ENCODE data around the gene JAKMIP2. TPM values are rescaled to one million over a fixed set of nuclear protein-coding genes. Genes with fewer than 3 reads are reported as not detected.

The JAKMIP2 gene
- total and polyA plus RNA-seq, 11 donors: under 0.01 to 1.5 (median 0.16) TPM; not detected in 1

DNA sequence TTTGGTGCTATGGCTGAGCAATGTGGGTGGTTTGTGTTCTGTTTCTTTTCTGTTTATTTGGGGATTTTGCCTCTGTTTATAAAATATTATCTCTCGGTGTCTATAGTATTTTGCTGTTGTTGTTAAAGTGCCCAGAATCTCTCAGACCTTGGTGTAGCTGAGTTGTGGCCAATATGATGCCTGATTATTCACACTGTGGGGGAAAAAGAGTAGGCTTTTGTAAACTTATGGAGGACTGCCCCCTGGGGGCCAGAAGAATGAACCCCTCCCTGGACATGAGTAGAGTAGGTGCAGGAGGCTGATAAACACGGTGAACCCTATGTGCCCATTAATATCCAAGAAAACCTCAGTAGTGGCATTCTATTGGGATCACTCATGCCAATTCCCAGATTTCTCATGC is 223.7 kb downstream of the JAKMIP2 start:
- TF ChIP-seq, protein P1, sequence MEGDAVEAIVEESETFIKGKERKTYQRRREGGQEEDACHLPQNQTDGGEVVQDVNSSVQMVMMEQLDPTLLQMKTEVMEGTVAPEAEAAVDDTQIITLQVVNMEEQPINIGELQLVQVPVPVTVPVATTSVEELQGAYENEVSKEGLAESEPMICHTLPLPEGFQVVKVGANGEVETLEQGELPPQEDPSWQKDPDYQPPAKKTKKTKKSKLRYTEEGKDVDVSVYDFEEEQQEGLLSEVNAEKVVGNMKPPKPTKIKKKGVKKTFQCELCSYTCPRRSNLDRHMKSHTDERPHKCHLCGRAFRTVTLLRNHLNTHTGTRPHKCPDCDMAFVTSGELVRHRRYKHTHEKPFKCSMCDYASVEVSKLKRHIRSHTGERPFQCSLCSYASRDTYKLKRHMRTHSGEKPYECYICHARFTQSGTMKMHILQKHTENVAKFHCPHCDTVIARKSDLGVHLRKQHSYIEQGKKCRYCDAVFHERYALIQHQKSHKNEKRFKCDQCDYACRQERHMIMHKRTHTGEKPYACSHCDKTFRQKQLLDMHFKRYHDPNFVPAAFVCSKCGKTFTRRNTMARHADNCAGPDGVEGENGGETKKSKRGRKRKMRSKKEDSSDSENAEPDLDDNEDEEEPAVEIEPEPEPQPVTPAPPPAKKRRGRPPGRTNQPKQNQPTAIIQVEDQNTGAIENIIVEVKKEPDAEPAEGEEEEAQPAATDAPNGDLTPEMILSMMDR (IDR thresholded peaks at IDR 0.05): peak; percentile 27 to 75 (median 68)
- TF ChIP-seq POLR2A (IDR thresholded peaks at IDR 0.05): no peak
- ATAC-seq: peak; percentile 64 to 88 (median 84)
- 20 to 29% (median 23%) methylated on average over 2 of the region's 2 CpGs for WGBS, 4 donors
- H3K4me1 ChIP-seq: peaks cover 0 to 28% (median 7%) of the 10 kb centered on the region in 12 donors
- intact Hi-C loops (cut with DNase I): loop anchor here (1.0 to 10.0 kb wide), 10 partner anchors 47 to 337 kb away; partner anchors contain the start of gene DPYSL3 (in 1 of the 10)
- DNase-seq: peak in 4 of 5 donors; percentile 49 to 62 (median 53)
- no peaks in the 10 kb centered on the region for H3K27me3 ChIP-seq
- H3K27ac ChIP-seq: peak overlapping the region in 5 of 12 donors; percentile 1 to 38 (median 20)
- H3K36me3 ChIP-seq: no peaks in the 10 kb centered on the region
- H3K9me3 ChIP-seq: no peaks in the 10 kb centered on the region
- no peak overlapping the region for H3K4me3 ChIP-seq

- Histone ChIP-seq H3K9me3 (no peaks in the 10 kb centered on the region), H3K27me3 (no peaks in the 10 kb centered on the region), H3K4me1 (peaks cover 0 to 34% (median 10%) of the 10 kb centered on the region in 12 donors), H3K27ac (peak overlapping the region in 5 of 12 donors; percentile 1 to 38 (median 20)), H3K36me3 (no peaks in the 10 kb centered on the region), H3K4me3 (no peak overlapping the region)
- WGBS, 4 donors: 71 to 76% (median 72%) methylated on average over 8 of the region's 8 CpGs
- intact Hi-C loops (cut with DNase I): loop anchor here (1.0 to 10.0 kb wide), 10 partner anchors 46 to 336 kb away; partner anchors contain the start of gene DPYSL3 (in 1 of the 10)
- DNase-seq: no peak
- ATAC-seq: peak in 2 of 4 donors; percentile 68 to 72
- TF ChIP-seq POLR2A (IDR thresholded peaks at IDR 0.05): no peak
- TF ChIP-seq, protein P1 (IDR thresholded peaks at IDR 0.05): no peak
Observed at GRCh38 chr5:147557876-147558745, 224.4 kb downstream of the JAKMIP2 start.

DNA sequence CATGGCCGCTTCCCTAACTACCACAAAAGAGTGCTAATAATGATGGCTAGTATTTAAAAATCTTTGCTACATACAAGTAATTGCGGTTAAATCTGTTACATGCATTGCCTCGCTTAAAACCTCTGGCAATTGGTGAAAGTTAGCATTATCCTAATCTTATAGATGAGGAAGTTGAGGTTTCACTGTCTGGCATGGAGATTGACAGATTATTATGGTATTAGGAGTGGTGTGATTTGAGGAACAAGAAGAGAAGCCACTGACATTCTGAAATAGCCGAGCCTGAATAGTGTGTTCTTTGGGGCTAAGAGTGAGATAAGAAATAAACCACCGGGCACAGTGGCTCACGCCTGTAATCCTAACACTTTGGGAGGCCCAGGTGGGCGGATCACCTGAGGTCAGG is 227.4 kb downstream of the JAKMIP2 start:
- TF ChIP-seq, protein P1 (IDR thresholded peaks at IDR 0.05): no peak
- no peak for TF ChIP-seq POLR2A (IDR thresholded peaks at IDR 0.05)
- intact Hi-C loops (cut with DNase I): loop anchor here in 9 of 10 donors (5.0 to 10.0 kb wide), 7 partner anchors 43 to 333 kb away; partner anchors contain the start of gene DPYSL3 (in 1 of the 9)
- Histone ChIP-seq H3K4me1 (peaks cover 0 to 50% (median 14%) of the 10 kb centered on the region in 12 donors), H3K27ac (peak overlapping the region in 8 of 12 donors; percentile 12 to 86 (median 68)), H3K9me3 (no peaks in the 10 kb centered on the region), H3K27me3 (no peaks in the 10 kb centered on the region), H3K4me3 (no peak overlapping the region), H3K36me3 (no peaks in the 10 kb centered on the region)
- 79 to 85% (median 84%) methylated on average over 7 of the region's 7 CpGs for WGBS, 4 donors
- no peak for ATAC-seq
- DNase-seq: no peak

Measured in heart left ventricle (tissue), 16 donors.